Measurements from ENCODE around the gene NACAD. TPM values are rescaled to one million over a fixed set of nuclear protein-coding genes. Genes with fewer than 3 reads are reported as not detected.
"Not testable (repeated sequence)": the region's sequence is repeated elsewhere in the genome, so short reads cannot be mapped to it uniquely, and the experiment has no call there.

The NACAD gene
- total RNA-seq, 1 donor = 3.6 TPM

- DNase-seq (ENCODE audit: low read depth) = no peak
- TF ChIP-seq, protein P1, sequence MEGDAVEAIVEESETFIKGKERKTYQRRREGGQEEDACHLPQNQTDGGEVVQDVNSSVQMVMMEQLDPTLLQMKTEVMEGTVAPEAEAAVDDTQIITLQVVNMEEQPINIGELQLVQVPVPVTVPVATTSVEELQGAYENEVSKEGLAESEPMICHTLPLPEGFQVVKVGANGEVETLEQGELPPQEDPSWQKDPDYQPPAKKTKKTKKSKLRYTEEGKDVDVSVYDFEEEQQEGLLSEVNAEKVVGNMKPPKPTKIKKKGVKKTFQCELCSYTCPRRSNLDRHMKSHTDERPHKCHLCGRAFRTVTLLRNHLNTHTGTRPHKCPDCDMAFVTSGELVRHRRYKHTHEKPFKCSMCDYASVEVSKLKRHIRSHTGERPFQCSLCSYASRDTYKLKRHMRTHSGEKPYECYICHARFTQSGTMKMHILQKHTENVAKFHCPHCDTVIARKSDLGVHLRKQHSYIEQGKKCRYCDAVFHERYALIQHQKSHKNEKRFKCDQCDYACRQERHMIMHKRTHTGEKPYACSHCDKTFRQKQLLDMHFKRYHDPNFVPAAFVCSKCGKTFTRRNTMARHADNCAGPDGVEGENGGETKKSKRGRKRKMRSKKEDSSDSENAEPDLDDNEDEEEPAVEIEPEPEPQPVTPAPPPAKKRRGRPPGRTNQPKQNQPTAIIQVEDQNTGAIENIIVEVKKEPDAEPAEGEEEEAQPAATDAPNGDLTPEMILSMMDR (IDR thresholded peaks at IDR 0.05; ENCODE audit: insufficient read depth, low read length) = no peak
- no peak overlapping the region for H3K4me3 ChIP-seq (ENCODE audit: low read depth, low read length)
Measured at GRCh38 chr7:45117582-45117981, 28.8 kb upstream of the NACAD start.

- H3K4me3 ChIP-seq (ENCODE audit: low read depth, low read length) = no peak overlapping the region
- TF ChIP-seq, protein P1 (IDR thresholded peaks at IDR 0.05; ENCODE audit: insufficient read depth, low read length) = no peak
- DNase-seq (ENCODE audit: low read depth) = no peak
Measured at GRCh38 chr7:45116048-45116447, 27.3 kb upstream of the NACAD start.

DNA sequence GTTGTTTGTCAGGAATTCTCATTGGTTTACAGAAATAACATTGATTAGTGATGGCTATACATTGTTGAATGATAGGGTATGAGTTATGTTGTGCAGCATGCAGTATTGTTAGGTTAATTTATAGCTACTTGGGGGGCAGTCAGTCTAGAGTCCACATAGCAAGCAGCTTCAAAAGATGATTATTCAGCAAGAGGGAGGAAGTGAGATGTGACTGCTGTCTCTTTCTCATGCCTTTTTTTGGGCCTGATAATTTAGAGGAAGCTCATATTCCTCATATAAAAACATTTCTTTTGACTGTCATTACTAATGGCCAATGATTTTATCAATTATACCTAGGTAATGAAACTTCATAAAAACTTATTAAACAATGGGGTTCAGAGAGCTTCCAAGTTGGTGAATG, 26.2 kb upstream of the NACAD start:
- TF ChIP-seq, protein P1 (IDR thresholded peaks at IDR 0.05; ENCODE audit: insufficient read depth, low read length) = no peak
- no peak for DNase-seq (ENCODE audit: low read depth)
- H3K4me3 ChIP-seq (ENCODE audit: low read depth, low read length) = no peak overlapping the region

DNA sequence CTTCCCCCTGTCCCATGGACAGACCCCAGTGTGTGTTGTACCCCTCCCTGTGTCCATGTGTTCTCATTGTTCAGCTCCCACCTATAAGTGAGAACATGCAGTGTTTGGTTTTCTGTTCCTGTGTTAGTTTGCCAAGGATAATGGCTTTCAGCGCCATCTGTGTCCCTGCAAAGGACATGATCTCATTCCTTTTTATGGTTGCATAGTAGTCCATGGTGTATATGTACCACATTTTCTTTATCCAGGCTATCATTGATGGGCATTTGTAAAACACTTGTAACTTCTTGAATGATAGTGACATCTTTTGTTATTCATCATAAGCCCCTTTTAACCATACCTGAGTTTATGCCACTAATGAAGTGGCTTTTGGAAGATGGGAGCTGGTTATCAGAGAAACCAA, 25.5 kb upstream of the NACAD start:
- not testable (repeated sequence) for H3K4me3 ChIP-seq (ENCODE audit: low read depth, low read length); DNase-seq (ENCODE audit: low read depth)

- peak; percentile 49 for DNase-seq (ENCODE audit: low read depth)
Measured at GRCh38 chr7:45112648-45113047, 23.9 kb upstream of the NACAD start.

GRCh38 chr7:45111298-45112223, 22.8 kb upstream of the NACAD start, which contains the start of gene TBRG4:
TSS of gene TBRG4 (minus strand) at chr7:45111697. CDS start at chr7:45109237, 2,460 bp downstream.
- DNase-seq (ENCODE audit: low read depth) = peak; percentile 89
- peak within 1 kb of the TSS; percentile 92 for H3K4me3 ChIP-seq (ENCODE audit: low read depth, low read length)
- TF ChIP-seq, protein P1 (IDR thresholded peaks at IDR 0.05; ENCODE audit: insufficient read depth, low read length) = peak; percentile 26

More at GRCh38 chr7:45112648-45113047, 23.9 kb upstream of the NACAD start:
- H3K4me3 ChIP-seq (ENCODE audit: low read depth, low read length) = no peak overlapping the region
- TF ChIP-seq, protein P1 (IDR thresholded peaks at IDR 0.05; ENCODE audit: insufficient read depth, low read length) = no peak

DNA sequence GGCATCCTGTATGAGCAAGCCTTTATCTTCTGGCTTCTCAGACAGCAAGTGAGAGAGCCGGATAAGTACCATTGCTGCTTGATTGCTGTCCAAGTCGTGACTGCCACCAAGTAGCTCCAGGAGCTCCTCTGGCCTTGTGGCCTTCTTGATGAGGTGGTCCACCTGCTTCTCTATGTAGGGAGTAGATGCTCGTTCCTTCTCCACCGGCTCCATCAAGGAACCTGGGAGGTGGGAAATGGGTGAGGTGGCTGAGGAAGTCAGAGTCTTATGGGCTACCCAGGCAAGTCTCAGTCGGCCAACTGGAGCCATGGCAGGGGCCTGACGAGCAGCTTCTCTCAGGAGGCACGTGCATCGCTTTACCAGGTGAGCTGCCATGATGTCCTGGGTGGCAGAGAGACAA, 20.1 kb upstream of the NACAD start:
- DNase-seq (ENCODE audit: low read depth) = no peak
- no peak overlapping the region for H3K4me3 ChIP-seq (ENCODE audit: low read depth, low read length)
- TF ChIP-seq, protein P1 (IDR thresholded peaks at IDR 0.05; ENCODE audit: insufficient read depth, low read length) = no peak
